Measurements from ENCODE around the gene NEDD4. TPM values are rescaled to one million over a fixed set of nuclear protein-coding genes. Genes with fewer than 3 reads are reported as not detected.

Gene NEDD4
- total RNA-seq, 2 donors from 2014 or later = 7.2 to 10.0 TPM

DNA sequence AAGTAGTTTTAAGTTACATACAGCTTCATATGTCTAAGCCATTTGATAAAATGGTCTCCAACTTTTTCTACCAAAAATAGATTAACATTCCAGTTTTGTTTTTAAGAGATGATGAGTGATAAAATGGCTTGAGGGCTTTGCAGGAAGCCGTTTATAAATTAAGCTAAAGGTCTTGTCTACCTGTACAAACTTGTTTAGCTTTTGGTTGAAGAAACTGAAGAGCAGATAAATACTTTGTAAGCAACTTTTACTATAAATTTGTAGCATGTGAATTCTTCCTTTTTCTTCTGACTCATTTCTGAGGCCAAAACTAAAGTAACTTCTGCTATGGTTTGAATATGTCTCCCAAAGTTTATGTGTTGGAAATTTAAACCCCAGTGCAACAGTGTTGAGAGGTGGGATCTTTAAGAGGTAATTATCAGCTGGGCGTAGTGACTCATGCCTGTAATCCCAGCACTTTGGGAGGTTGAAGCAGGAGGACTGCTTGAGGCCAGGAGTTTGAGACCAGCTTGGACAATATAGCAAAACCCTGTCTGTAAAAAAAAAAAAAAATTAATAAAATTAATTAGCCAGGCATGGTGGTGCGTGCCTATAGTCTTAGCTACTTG, 8.2 kb upstream of the NEDD4 start:
- Histone ChIP-seq H3K4me3 (no peak overlapping the region), H3K27ac (no peak overlapping the region), H3K9me3 (no peaks in the 10 kb centered on the region), H3K4me1 (no peaks in the 10 kb centered on the region), H3K36me3 (no peaks in the 10 kb centered on the region), H3K27me3 (no peaks in the 10 kb centered on the region)
- TF ChIP-seq CTCF (IDR thresholded peaks at IDR 0.05) = no peak
- DNase-seq (ENCODE audit: low spot score) = no peak

DNA sequence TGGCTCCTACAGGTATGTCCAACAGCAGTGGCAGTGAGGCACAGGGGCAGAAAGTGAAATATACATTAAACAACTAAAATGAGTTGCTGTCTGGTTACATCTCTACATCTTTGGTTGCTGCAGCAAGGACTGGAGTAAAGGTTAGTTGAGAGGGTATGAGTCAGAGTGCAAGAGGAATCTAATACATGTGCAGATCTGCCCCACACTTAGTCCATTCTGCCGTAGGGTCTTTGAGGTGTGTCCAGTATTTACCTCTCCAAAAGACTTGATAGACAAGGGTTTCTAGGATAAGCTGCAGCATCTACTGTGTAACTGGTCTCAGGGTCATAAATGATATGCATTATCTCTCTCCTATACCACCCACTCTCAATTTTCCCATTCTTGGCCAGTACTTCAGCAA, 6.2 kb upstream of the NEDD4 start:
- H3K4me1 ChIP-seq = peaks cover 0 to under 1% of the 10 kb centered on the region in 2 donors
- no peak overlapping the region for H3K4me3 ChIP-seq
- no peak for DNase-seq (ENCODE audit: low spot score)
- no peak for TF ChIP-seq CTCF (IDR thresholded peaks at IDR 0.05)
- H3K27ac ChIP-seq = no peak overlapping the region
- H3K27me3 ChIP-seq = no peaks in the 10 kb centered on the region
- H3K36me3 ChIP-seq = no peaks in the 10 kb centered on the region
- H3K9me3 ChIP-seq = no peaks in the 10 kb centered on the region

- H3K4me1 ChIP-seq = peaks cover 0 to 7% of the 10 kb centered on the region in 2 donors
- H3K27me3 ChIP-seq = no peaks in the 10 kb centered on the region
- H3K4me3 ChIP-seq = no peak overlapping the region
- H3K9me3 ChIP-seq = no peaks in the 10 kb centered on the region
- no peak overlapping the region for H3K27ac ChIP-seq
- no peak for TF ChIP-seq CTCF (IDR thresholded peaks at IDR 0.05)
- no peaks in the 10 kb centered on the region for H3K36me3 ChIP-seq
- DNase-seq (ENCODE audit: low spot score) = no peak
Measured at GRCh38 chr15:55998478-55998877, 5.1 kb upstream of the NEDD4 start.

DNA sequence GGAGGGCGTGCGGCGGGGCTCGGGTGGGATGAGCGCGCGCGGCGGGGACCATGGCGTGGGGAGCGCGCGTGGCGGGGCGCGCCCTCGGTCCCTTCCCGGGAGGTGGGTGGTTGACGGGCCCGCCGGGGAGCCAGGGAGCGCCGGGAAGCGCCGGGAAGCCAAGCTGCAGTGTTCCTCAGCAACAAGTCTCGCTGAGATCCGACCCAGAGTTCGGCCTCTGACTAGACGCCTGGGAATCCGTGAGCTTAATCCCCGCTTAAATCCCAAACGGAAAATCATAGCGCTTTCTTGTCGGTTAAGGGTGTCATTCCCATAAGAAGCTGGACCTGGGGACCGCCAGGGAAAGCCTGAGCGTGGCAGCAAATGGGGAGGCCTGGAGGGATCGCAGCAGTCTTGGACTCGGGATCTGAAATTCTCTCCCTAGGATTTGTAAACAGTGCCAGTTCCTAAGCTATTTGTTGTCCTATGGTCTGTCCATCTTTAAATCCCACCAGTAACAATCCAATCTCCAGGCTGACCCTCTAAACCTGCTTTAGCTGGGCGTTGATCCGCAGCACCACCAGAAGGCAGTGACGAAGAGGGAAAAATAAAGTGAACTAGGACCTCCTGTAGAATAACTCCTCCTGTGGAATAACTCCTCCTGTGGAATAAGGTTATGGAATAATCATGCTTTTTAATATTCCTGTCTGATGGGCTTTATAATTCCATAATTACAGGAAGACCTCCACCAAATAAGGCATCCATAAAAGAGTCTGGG, 570 bp upstream of the NEDD4 start:
- peak overlapping the region; percentile 90 to 95 for H3K27ac ChIP-seq
- H3K4me1 ChIP-seq = peaks cover 0 to 20% of the 10 kb centered on the region in 2 donors

DNA sequence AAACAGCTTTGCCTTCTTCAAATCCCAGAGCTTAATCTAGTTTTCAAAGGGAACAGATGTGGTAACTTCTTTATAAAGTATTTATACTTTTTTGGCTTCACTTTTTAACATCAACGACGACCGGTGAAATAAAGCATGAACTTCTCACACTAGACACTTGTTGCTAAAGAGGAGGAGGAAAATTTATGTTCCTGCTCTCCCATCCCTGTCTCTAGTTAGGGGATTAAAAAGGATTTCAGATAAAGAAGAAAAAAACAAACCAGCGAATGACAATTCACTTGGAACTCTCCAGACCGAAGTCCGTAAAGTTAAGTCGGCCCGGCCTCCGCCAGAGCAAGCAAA, 672 bp downstream of the NEDD4 start:
- Histone ChIP-seq H3K4me3 (peak overlapping the region; percentile 56 to 92), H3K27ac (peak overlapping the region; percentile 90 to 95), H3K36me3 (no peaks in the 10 kb centered on the region), H3K27me3 (no peaks in the 10 kb centered on the region), H3K9me3 (no peaks in the 10 kb centered on the region), H3K4me1 (peaks cover 0 to 20% of the 10 kb centered on the region in 2 donors)
- no peak for TF ChIP-seq CTCF (IDR thresholded peaks at IDR 0.05)
- DNase-seq (ENCODE audit: low spot score) = no peak

More for the DNA sequence above, 570 bp upstream of the NEDD4 start:
- peak; percentile 60 for DNase-seq (ENCODE audit: low spot score)
- H3K9me3 ChIP-seq = no peaks in the 10 kb centered on the region
- H3K4me3 ChIP-seq = peak overlapping the region; percentile 56 to 92
- peak in 1 of 2 donors; percentile 29 for TF ChIP-seq CTCF (IDR thresholded peaks at IDR 0.05)
- no peaks in the 10 kb centered on the region for H3K36me3 ChIP-seq
- no peaks in the 10 kb centered on the region for H3K27me3 ChIP-seq
